Fibroblast of skin of right quadriceps (primary cell): ENCODE measurements around the gene RASEF.

Experiments
- DNase-seq: peaks from one replicate; pipeline ENCODE4 v3.0.0-alpha.2; 2013

Gene RASEF

DNA sequence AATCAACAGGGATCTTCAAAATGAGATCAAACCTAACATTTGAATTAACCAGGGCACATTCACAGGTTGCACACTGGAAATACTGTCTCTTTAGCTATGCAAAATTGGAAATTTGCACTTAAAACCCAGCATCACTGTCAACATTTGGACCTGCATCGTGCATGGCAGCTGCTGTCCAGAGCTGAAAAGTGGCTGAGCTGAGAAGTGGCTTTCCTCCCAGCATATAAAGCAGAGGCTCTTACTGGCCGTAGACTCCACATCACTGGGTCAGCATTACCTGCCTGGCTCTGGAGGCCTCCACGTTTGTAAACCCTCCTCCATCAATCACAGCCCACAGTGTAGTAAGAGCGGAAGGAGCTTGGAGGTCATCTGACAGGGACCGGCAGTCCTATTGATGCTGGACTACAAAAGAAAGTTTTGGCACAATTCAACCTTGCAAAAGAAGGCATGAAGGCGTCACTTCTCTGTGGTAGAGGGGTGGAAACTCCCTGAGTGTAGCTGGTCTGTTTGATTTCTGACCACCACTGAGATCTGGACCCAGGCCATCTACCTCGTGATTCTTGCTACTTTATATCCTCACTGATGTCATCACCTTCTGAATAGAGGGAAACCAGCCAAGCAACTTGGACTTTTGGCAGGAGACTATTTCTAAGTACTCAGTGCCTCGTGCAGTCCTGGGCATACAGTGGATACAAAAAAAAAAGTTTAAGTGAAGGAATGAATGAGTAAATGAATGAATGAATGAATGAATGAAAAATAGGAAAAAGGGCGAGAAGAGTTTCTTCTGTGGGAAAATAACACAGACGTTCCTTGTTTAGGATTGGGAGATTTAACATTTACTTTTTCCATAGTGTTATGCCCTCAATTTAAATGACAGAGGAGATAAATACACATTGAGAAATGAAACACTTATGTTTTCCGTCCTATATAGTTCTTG, 14.8 kb downstream of the RASEF start:
- peak; percentile 48 for DNase-seq

DNA sequence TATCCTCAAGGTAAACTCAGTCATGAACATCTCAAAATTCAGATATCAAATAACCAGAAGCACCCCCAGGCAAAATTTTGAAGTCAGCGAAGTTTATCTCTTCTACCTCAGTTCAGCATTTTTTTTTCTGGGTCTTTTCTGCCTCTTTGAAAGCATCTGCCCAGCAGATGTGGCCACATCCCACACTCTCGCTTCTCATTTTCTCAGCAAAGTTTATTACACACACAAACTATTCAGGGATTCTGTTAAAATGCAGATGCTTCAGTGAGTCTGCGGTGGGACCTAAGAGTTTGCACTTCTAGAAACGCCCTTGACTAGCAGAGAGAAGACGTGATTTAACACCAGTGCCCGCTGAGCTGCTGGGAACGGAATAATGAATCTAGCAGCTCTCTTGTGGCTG, 19.3 kb downstream of the RASEF start:
- peak; percentile 73 for DNase-seq

DNA sequence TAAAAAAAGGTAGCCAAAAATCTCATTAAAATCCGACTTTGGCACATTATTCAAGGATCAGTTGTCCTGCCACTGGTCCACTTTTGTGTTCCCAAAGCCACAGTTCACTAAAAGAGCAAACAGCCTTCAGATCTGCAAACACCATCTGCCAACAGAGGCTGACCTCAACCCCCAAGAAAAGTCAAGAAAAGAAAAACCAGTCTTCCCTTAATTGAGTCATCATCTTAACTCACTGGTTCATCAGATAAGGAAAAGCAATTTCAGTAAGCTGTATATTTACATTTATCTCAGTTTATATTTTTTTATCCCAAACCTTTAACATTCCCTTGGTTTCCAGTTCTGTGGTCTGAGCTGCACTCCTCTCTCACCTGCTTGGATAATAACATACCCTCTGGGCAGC, 21.2 kb downstream of the RASEF start:
- DNase-seq: no peak

DNA sequence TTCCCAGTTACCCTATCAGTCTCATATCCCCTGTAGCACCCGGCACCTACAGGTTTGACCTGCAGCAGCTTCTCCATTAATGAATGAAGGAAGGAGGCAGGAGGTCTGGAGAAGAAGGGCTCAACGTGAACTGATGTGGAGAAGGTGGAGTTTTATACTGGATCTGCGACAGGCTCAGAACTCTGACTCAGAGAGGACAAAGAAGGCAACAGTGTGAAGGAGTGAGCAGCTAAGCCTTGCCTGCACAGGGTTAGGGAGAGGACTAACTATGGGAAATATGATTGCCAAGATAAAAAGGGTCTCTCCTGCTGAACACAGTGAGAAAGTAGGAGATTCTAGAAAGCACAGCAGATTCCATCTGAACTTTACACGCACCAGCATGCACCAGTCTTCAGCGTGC, 23.6 kb downstream of the RASEF start:
- DNase-seq: no peak

DNA sequence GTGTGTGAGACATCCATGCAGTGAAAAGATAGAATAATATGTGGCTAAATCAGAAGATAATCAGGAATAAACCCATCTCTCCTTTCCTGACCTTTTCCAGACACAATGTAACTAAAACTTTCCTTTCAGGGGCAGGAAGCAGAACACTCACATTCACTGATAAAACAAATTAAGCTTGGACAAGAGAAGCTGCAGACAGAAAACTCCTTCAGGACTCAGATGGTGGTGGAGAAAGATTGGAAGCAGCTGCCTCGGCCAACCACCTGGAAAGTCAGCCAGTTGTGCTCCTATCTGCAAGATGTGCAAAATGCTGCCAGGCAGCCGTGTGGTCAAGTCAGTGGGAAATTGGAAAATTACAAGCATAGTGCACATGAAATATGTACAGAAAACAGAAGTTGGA, 26.9 kb downstream of the RASEF start:
- no peak for DNase-seq

DNA sequence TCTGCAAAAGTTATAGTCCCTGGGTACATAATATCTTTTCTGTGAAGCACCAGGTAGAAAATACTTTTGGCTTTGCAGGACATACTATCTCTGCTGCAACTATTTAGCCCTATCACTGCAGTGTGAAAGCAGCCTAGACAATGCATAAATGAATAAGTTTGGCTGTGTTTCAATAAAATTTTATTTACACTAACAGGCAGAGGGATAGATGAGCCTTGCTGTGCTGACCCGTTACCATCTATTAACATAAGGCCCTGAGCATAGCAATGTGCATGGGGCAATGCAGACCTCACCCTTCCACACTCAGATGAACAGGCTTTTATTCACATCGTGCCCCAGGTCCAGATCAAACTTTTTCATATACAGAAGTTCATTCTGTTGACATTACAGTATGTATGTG, 27.8 kb downstream of the RASEF start:
- DNase-seq: no peak

DNA sequence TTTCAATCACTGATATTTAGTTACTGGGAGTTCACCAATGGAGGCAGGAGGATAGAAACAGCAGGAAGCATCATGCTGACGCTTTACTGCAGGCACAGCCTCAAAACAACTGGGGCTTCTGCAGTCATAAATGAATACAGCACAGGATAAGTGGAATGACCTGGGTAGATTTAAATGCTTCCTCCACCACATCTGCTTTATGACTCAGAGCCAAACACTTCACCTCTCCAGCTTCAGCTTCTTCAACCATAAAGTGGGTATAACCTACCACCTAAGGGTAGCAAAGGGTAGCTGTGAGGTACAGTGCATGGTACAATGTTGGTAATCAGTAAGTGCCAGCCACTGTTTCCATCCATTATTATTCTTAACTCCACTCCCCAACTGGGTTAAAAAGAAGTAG, 28.4 kb downstream of the RASEF start:
- peak; percentile 60 for DNase-seq

DNA sequence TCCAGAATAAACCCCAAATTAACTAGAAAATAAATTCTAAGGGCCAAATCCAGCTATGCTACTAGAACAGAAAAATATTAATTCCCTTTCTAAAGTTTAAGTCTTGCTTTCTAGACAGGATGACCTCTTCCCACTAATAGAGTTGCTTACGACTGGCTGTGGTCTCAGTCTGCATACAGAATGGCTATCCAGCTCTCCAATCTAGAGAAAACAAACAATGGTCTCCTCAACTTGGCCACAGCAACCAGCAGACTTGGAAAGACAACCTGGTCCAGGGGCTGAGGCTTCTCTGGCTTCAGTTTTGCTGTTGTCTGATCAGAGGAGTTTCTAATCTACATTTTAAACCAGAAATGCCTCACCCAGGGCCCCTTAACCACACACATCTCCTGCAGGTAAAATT, 28.9 kb downstream of the RASEF start:
- no peak for DNase-seq

DNA sequence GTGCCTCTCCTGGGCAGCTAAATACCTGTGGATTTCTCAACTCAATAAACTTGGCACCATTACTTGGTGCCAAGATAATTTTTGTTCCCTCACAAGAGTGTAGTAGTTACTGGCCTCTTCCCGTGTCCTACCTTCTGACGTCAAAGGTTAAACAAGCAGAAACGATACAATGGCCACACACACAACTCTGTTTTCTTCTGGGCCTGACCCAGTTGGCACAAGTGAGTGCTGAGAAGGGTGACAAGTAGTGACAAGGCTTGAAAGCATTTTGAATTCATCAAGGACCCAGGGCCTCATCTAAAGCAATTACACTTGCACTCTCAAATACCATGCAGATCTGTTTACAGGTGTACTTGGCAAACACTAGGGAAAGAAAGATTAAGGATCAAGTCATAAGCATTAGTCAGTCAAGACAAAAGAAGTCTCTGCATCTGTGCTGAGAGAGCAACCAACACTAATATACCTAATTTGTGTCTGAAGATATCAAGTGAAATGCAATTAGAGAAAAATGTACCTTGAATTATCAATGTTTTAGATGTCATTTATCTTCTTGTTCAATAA, 30.8 kb downstream of the RASEF start:
- DNase-seq: no peak

DNA sequence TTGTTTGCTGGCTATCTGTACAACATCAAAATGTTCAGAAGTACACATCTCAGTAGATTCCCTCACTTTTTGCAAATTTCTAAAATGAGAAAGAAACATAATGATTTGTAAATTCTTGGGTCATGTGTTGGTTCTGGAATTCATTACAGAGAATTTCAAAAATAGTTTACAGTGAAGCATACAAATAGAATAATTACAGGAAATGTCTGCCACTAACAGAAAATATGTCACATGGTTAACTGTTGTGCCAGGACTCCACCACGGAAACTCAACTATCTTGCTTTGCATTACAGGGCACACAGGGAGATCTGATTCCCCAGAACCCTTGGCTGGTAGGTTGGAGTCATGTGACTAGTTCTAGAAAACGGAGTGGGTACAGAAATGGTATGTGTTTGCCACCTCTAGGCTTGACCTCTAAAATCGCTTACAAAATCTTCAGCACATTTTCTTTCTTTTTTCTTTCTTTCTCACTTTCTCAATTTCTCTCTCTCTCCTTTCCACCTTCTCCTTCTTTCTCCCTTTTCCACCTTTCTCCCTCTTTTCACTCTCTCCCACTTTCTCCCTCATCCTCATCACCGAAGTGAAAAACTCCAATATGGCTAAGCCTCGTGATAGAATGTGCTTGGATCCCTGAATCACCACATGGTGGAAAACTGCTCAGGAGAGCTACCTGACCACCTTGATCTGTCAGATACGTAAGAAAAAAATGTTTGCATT, 32.4 kb downstream of the RASEF start:
- DNase-seq: peak; percentile 35

DNA sequence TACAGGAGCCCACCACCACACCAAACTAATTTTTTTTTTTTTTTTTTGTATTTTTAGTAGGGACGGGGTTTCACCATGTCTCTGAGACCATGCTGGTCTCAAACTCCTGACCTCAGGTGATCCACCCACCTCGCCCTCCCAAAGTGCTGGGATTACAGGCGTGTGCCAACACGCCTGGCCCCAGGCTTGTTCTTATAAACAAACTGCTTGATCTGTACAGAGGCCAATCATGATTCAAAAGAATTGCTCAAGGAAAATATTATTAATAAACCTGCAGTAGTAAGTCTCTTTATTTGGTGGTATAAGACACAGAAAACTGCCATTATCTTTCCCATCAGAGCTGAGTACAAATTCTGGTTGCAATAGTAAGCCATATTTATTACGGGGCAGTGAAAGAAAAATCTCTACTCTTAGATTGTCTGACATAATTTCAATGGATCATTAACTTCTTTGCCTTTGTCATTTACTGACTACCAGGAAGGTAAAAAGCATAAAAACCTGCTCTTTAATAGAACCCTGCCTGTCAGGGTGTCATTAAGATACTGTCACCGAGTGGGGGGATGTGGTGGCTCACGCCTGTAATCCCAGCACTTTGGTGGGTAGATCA, 33.3 kb downstream of the RASEF start:
- no peak for DNase-seq

DNA sequence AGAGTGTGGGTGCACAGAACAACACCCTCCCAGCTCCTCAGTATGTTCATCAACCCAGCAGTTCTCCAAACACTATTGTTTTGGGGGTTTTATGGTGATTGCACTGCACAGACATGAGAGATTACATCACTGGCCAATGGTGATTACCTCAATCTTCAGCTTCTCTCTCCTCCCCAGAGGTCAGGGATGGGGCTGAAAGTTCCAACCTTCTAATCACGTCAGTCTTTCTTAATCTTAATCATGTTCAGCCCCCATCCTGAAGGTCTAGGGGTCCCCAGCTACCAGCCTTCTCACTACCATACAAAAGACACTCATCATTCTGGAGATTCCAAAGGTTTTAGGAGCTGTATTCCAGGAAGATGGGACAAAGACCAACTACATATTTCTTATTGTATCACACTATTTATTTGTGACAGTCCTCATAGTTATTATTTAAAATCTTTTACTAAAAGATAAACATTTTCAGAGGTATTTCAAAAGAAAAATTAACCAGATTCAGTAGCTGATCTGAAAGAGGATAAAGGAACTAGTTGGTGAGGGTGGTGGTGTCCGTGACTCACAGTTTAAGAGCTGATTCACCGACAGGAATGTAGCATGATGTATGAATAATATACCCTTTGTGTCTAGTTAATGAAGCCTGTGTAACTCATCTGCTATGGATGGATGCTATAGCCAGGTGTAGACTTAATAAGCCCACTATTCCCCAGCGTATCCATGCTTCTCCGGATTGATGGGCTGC, 35.6 kb downstream of the RASEF start:
- peak; percentile 90 for DNase-seq

DNA sequence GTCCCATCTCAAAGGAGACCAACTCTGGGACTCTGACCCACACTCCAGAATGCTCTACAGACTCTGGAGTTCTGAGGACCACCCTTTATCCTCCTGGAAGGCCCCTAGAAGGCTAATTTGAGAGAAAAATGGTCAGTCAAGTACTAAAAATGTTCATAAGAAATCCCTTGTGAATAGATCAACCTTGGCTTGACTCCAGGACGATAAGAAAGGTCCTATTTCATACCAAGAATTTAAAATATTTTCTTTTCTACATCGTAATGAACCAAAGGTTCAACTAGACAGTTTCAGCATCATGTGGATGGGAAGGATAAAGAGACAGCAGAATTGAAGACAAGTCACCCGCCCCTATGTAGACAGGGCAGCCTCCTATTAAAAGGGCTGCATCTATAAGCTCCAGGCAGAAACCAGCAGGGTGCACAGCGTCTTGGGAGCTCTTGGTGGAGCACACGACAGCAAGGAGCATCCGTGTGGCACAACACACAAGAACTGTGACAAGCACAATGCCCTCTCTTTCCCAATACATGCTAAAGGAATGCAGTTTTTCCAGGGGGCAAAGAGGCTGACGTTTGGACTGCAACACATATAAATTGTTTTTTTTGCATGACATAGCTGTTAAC, 38.3 kb downstream of the RASEF start:
- DNase-seq: peak; percentile 66

DNA sequence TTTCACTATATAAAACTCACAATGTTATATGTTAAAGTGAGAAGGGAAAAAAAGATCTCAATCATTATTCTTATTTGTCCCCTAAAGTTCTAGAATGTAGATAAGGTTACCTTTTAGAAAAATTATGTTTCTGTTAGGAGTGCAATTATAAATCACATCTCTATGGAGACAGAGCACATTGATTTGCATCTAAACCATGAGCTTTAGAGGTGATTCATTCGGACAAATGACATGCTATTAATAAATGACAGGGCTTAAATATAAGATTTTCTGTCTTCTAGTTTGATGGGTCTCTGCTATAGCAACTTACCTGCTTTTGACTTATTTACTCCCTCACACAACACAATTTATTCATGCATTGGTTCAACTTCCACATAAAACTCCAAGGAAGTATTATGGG, 39.8 kb downstream of the RASEF start:
- DNase-seq: no peak

DNA sequence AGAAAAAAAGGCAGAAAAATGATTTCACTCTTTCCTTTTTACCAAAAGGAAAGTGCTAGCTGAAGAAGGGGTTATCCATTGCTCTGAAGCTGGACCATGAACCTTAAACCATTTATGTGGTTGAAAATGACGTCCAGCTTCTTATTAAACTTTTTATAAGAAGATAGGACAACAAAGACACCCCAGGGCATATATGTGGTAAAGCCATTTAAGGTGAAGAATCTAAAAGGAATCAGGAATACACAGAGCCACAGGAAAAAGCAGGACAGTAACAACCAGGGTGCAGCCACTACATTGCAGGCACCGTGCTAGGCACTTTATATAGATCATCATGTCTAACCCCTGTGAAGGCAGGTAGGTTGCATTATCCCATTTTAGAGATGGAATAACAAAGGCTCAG, 42.1 kb downstream of the RASEF start:
- no peak for DNase-seq

DNA sequence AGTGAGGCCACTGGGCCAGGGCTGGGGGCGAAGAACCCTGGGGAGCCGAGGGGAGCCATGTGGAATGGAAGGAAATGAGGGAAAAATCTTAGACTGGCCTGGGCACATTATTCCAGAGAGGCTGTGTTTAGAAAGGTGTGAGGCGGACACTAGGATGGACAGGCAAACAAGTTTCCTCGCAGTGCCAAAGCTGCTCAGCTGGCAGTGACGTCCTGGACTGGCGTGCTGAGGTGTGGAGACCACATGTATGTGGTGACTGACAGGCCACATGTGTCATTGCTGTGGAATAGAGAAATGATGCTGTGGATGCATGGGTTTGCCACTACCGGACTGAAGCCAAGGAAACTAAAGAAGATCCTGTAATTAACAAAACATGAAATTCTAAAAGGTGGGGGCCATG, 42.6 kb downstream of the RASEF start:
- DNase-seq: no peak

DNA sequence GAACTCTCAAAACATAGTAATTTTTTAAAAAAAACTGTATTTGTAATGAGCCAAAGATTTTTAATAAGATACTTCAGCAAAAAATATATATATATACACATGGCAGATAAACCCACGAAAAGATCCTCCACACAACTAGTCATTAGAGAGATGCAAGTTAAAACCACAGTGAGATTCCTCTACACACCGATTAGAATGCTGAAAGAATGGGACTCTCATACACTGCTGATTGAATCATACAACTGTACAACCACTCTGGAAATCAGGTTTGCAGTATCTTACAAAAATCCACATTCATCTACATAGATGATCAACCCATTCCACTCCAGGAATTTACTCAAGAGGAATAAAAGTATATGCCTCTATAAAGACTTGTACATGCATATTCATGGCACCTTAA, 43.7 kb downstream of the RASEF start:
- DNase-seq: no peak

DNA sequence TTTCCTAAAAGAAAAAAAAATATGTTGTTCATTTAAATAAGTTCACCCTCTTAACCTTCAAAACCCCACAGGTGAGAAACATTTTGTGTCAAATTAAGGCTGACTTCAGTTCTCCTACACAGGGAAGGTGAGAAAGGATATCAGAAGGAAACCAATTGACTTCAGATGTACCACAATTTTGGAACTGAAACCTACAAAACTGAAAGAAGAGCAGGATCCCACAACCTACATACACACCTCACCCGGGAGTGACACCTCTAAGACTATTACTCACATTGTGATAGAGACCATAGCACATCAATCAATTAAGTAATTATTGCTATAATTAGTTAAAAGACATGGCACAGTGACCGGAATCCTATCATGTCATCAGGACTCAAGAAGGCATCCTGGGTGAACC, 47.0 kb downstream of the RASEF start:
- DNase-seq: no peak

DNA sequence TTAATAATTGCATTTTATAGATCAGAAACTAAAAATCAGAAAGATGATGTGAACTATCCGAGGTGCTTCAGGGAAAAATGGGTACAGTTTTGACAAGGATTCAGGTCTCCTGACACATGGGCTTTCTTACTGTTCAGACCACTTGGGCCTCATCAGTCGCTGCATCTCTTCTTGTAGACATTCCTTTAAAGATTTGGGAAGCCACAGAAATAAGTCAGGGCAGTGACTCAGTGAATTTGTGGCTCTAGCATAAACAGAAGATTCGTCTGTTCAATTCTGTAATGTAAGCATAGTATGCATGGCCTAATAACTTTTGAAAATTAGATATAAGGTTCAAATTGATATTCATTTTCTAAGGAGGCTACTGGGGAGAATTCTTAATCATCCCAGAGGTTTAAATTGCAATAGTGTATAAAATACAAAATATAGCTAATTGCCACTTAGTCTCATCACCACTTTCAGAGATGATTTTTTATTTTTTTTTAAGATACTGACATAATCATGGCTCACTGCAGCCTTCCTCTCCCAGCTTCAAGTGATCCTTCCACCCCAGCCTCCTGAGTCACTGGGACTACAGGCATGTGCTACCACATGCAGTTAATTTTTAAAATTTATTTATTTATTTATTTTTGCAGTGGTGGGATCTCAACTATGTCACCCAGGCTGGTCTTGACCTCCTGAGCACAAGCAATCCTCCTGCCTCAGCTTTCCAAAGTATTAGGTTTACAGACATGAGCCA, 48.9 kb downstream of the RASEF start:
- DNase-seq: peak; percentile 82

DNA sequence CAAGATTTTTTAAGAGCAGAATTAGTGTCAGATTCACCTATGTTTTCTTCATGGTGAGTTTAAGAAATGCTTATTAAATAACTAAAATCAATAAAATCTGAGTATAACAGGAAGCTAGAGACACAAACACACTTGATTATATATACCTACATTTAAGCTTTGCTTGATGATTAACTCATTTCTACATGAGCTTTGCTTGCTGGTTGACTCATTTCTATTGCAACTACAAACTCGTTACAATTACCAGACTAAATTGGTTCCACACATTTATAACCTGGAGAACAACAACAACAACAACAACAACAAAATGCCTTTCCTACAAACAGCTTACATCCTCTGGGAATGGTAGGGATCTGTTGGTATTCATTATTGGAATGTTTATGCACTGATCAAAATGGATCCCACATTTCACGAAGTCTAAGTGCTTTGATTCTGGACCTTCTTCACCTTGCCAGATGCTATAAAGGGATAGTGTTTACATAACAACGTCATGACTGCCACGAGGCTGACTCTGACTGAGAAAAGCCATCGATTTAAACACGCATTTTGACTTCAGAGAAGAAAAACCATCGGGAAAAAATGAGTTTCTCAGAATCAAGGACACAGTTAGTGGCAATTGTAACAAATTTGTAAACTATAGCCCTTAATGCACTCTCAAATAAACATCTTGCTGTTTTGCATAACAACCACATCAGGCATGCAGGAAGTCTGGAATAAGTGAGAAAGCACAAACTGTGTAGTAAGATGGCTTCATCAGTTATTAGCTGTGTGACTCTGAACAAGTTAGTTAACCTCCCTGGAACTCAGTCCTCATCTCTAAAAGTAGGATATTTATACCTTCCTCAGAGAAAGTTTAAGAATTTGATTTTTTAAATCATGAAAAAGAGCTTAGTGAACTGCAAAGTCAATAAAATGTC, 49.8 kb downstream of the RASEF start:
- peak; percentile 38 for DNase-seq
